K562 (cell line): Measurements from ENCODE around the gene RREB1. TPM values are rescaled to one million over a fixed set of nuclear protein-coding genes. Genes with fewer than 3 reads are reported as not detected.

Source experiments
- ATAC-seq: fragments of 200-7000 bp; cut with Tn5 transposase; 3 replicates; pipeline ENCODE4 v1.9.1; 2020; ENCODE audit warnings: moderate library complexity
- BruUV-seq: library from RNA; stranded (reverse); fragments of 400-500 nt; replicated peaks from 2 replicates; lab custom pipeline; 2021; lab: Mats Ljungman, UMichigan
- CTCF ChIA-PET: fragments of 300-600 bp; formaldehyde crosslinking; extraction: SDS; loops from one replicate; lab custom pipeline; 2021; ENCODE audit warnings: low intra/inter-chr PET ratio; lab: Yijun Ruan, JAX
- POLR2A ChIA-PET: fragments of 300-600, 350-650 bp; sonication (Branson Sonifier 250); formaldehyde crosslinking; extraction: SDS; loops from one replicate; lab custom pipeline; 2021; ENCODE audit warnings: antibody characterized with exemption, inconsistent platforms; lab: Yijun Ruan, JAX
- DNase-seq, 4 experiments: peaks; one replicate each; pipeline versions ENCODE4 v3.0.0 to v3.0.0-alpha.2; 2011 to 2018; ENCODE audit warnings: low spot score in 3 of 4, mixed read lengths in 3 of 4; ENCODE audit errors: extremely low read depth in 1 of 4
- FAIRE-seq: peaks from 2 replicates; lab custom pipeline; 2011; peaks lifted over from hg19 to GRCh38; lab: Jason Lieb, UNC
- H2AFZ ChIP-seq: 2 replicates; pipeline ENCODE4 v1.6.0; 2011; ENCODE audit warnings: low read depth, low read length, control low read depth, inconsistent platforms
- H3K27ac ChIP-seq: fragments of 200-600 bp; 3 replicates; pipeline ENCODE4 v1.8.0; 2011; ENCODE audit warnings: low read depth, mild to moderate bottlenecking, control low read depth, inconsistent platforms, low read length, moderate library complexity, mixed read lengths; ENCODE audit errors: extremely low read depth
- H3K27me3 ChIP-seq, 2 experiments: fragments of 300-600 bp in 1 of 2; 2 replicates in 1 of 2; 3 replicates in 1 of 2; pipeline versions ENCODE4 v1.6.0 to v1.8.0; 2011; ENCODE audit warnings: inconsistent platforms in 2 of 2, low read length in 2 of 2, mild to moderate bottlenecking in 1 of 2, mixed read lengths in 1 of 2, moderate library complexity in 1 of 2; ENCODE audit not compliant: control insufficient read depth in 2 of 2, insufficient read depth in 2 of 2
- H3K36me3 ChIP-seq: fragments of 300-600 bp; 3 replicates; pipeline ENCODE4 v1.8.0; 2011; ENCODE audit warnings: mild to moderate bottlenecking, low read length, inconsistent platforms; ENCODE audit not compliant: control insufficient read depth, insufficient read depth
- H3K4me1 ChIP-seq, 2 experiments: fragments of 200-600 bp in 1 of 2; replicated peaks in 1 of 2; 2 replicates in 1 of 2; 3 replicates in 1 of 2; pipeline versions ENCODE4 v1.5.1 to v1.8.0; 2011; ENCODE audit warnings: inconsistent platforms in 2 of 2, low read length in 2 of 2, mild to moderate bottlenecking in 1 of 2, mixed read lengths in 1 of 2, moderate library complexity in 1 of 2; ENCODE audit not compliant: control insufficient read depth in 2 of 2, insufficient read depth in 2 of 2
- H3K4me2 ChIP-seq: 2 replicates; pipeline ENCODE4 v1.6.1; 2011; ENCODE audit warnings: low read length, control low read depth, inconsistent platforms, mixed read lengths; ENCODE audit not compliant: insufficient read depth
- H3K4me3 ChIP-seq: fragments of 200-600 bp; sonication (generic), shearing (Covaris generic); 2 replicates; pipeline ENCODE4 v1.5.1; 2016; ENCODE audit warnings: control low read depth, inconsistent platforms
- H3K79me2 ChIP-seq: fragments of 200-600 bp; 3 replicates; pipeline ENCODE4 v1.8.0; 2011; ENCODE audit warnings: low read length, inconsistent platforms; ENCODE audit not compliant: control insufficient read depth, insufficient read depth
- H3K9ac ChIP-seq, 2 experiments: 2 replicates each; pipeline versions ENCODE4 v1.6.0 to v1.6.1; 2011; ENCODE audit warnings: low read depth in 2 of 2, low read length in 2 of 2, control low read depth in 1 of 2, inconsistent platforms in 1 of 2, mild to moderate bottlenecking in 1 of 2, mixed read lengths in 1 of 2; ENCODE audit not compliant: insufficient read depth in 1 of 2
- H3K9me1 ChIP-seq: one replicate; pipeline ENCODE4 v1.6.0; 2011; ENCODE audit warnings: inconsistent platforms, mild to moderate bottlenecking, low read length, moderate library complexity; ENCODE audit not compliant: control insufficient read depth, insufficient read depth
- H3K9me3 ChIP-seq: replicated peaks from 2 replicates; pipeline ENCODE4 v1.5.1; 2011; ENCODE audit warnings: low read depth, low read length, inconsistent platforms; ENCODE audit not compliant: control insufficient read depth, insufficient read depth
- H4K20me1 ChIP-seq: replicated peaks from 2 replicates; pipeline ENCODE4 v1.6.1; 2011; ENCODE audit warnings: low read length, inconsistent platforms, mixed read lengths; ENCODE audit not compliant: control insufficient read depth, insufficient read depth
- BHLHE40 ChIP-seq: IDR thresholded peaks from 2 replicates; pipeline ENCODE4 v1.6.1; 2011; ENCODE audit warnings: low read length, improper control_type of control experiment
- CXXC5 ChIP-seq: fragments of 250-450 bp; sonication (Bioruptor Pico); IDR thresholded peaks from 2 replicates; pipeline ENCODE4 v1.8.0; 2022; ENCODE audit warnings: inconsistent platforms, mild to moderate bottlenecking, moderate library complexity
- ETV5 ChIP-seq: sonication (generic); formaldehyde crosslinking; IDR thresholded peaks from 2 replicates; pipeline ENCODE4 v1.4.0; 2020; ENCODE audit warnings: low read depth, mild to moderate bottlenecking, missing genetic modification reagents
- ZNF121 ChIP-seq: sonication (generic); formaldehyde crosslinking; conservative IDR thresholded peaks from 2 replicates; pipeline ENCODE4 v1.8.0; 2022; ENCODE audit warnings: missing genetic modification reagents
- WGBS: fragments of 100-300 bp; shearing (Covaris generic); methylation state at CpG from one replicate; pipeline ENCODE4 v1.1.6; 2016; ENCODE audit warnings: low coverage, mixed read lengths; ENCODE audit not compliant: insufficient coverage; ENCODE audit errors: missing lambda C conversion rate; 5-methylcytosine and 5-hydroxymethylcytosine counted together
- in situ Hi-C: fragments of 300-500 bp; cut with MboI; formaldehyde crosslinking; loops from 4 replicates; pipeline ENCODE4 v1.15.0; 2018; ENCODE audit warnings: inconsistent platforms, mixed read lengths
- intact Hi-C: fragments of 100-400 bp; cut with micrococcal nuclease; formaldehyde crosslinking; loops from 2 replicates; pipeline ENCODE4 v1.14.2; 2022
- polyA plus RNA-seq, 8 experiments: library from polyadenylated mRNA; depleted of rRNA in 4 of 8; stranded (reverse) in 5 of 8; unstranded in 3 of 8; fragments of >200 nt; fragmentation: Nextera tagmentation in 2 of 8; fragmentation: Illumina TruSeq in 1 of 8; extraction: Ambion mirVana in 2 of 8; extraction: Trizol in 1 of 8; gene quantifications; 2 replicates each; pipeline versions ENCODE4 v1.2.1 to v1.2.3, GENCODE V29; 2011 to 2014; ENCODE audit warnings: inconsistent platforms in 1 of 8, missing spikeins in 1 of 8
- total RNA-seq, 7 experiments: library from RNA; depleted of rRNA in 6 of 7; stranded (reverse); fragments of >200 nt in 6 of 7; fragmentation: Illumina TruSeq in 2 of 7; extraction: Trizol in 2 of 7; gene quantifications; 2 replicates each; pipeline versions ENCODE4 v1.2.1 to v1.2.3, GENCODE V29; 2011 to 2021; ENCODE audit warnings: low replicate concordance in 1 of 7
- TF ChIP-seq, protein P1 (sequence below): fragments of 250-450 bp; sonication (Bioruptor Pico); IDR thresholded peaks from 2 replicates; pipeline ENCODE4 v1.4.0; 2020; ENCODE audit warnings: mild to moderate bottlenecking, moderate library complexity
- TF ChIP-seq, protein P2 (sequence below): fragments of 450-650 bp; conservative IDR thresholded peaks from 2 replicates; pipeline ENCODE4 v1.6.1; 2016; ENCODE audit warnings: missing genetic modification characterization, low read depth, mild to moderate bottlenecking, control low read depth, missing compliant biosample characterization
- TF ChIP-seq, protein P3 (sequence below): sonication (generic); formaldehyde crosslinking; IDR thresholded peaks from 2 replicates; pipeline ENCODE4 v1.8.1; 2023; ENCODE audit warnings: mild to moderate bottlenecking, missing genetic modification reagents
- TF ChIP-seq, protein P4 (sequence below): fragments of 250-450 bp; sonication (Bioruptor Pico); IDR thresholded peaks from 2 replicates; pipeline ENCODE4 v1.5.0; 2020; ENCODE audit warnings: mild to moderate bottlenecking

The RREB1 gene
- total and polyA plus RNA-seq, 9 of the 15 experiments (the other 6 are each of a cell fraction or from before 2014, with no cell fraction given), result 3.3 to 64.2 (median 19.3) TPM

DNA sequence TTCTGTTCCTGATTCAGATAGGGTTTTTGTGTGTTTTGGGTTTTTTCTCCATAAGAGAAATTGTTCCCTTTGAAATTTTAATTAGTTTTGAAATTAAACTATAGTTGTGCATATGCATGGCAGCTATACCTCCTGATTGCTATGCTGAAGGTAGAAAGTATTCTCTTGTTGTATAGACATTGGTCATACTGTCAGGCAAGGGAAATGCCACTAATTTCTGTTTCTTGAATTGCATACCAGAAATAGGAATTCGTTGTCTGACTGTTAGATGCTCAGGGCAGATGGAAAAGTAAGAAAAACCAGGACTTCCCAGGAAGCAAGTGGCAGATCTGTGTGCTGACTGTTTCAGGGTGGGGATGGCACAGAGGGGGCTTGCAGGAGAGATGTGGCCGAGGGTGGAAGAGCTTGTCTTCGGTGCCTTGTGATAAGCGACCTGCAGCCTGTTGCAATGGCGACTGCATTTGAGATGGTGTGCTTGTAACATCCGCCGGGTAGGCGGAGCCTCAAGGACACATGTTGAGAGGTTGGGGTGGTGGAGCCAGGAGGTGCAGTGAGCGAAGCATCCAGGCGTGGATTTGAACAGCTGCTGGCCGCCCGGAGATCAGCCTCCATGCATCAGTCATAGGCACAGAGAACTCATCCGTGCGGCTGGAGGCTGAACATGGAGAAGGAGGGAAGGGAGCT is 42.8 kb downstream of the RREB1 start (continued):
- TF ChIP-seq ZNF121 (CRISPR knock-in tag), result no peak
- TF ChIP-seq, protein P1, sequence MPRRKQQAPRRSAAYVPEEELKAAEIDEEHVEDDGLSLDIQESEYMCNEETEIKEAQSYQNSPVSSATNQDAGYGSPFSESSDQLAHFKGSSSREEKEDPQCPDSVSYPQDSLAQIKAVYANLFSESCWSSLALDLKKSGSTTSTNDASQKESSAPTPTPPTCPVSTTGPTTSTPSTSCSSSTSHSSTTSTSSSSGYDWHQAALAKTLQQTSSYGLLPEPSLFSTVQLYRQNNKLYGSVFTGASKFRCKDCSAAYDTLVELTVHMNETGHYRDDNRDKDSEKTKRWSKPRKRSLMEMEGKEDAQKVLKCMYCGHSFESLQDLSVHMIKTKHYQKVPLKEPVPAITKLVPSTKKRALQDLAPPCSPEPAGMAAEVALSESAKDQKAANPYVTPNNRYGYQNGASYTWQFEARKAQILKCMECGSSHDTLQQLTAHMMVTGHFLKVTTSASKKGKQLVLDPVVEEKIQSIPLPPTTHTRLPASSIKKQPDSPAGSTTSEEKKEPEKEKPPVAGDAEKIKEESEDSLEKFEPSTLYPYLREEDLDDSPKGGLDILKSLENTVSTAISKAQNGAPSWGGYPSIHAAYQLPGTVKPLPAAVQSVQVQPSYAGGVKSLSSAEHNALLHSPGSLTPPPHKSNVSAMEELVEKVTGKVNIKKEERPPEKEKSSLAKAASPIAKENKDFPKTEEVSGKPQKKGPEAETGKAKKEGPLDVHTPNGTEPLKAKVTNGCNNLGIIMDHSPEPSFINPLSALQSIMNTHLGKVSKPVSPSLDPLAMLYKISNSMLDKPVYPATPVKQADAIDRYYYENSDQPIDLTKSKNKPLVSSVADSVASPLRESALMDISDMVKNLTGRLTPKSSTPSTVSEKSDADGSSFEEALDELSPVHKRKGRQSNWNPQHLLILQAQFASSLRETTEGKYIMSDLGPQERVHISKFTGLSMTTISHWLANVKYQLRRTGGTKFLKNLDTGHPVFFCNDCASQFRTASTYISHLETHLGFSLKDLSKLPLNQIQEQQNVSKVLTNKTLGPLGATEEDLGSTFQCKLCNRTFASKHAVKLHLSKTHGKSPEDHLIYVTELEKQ (CRISPR knock-in tag), result no peak
- TF ChIP-seq, protein P2, sequence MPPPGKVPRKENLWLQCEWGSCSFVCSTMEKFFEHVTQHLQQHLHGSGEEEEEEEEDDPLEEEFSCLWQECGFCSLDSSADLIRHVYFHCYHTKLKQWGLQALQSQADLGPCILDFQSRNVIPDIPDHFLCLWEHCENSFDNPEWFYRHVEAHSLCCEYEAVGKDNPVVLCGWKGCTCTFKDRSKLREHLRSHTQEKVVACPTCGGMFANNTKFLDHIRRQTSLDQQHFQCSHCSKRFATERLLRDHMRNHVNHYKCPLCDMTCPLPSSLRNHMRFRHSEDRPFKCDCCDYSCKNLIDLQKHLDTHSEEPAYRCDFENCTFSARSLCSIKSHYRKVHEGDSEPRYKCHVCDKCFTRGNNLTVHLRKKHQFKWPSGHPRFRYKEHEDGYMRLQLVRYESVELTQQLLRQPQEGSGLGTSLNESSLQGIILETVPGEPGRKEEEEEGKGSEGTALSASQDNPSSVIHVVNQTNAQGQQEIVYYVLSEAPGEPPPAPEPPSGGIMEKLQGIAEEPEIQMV (tag), result no peak
- TF ChIP-seq, all 486 proteins: peak for 107

DNA sequence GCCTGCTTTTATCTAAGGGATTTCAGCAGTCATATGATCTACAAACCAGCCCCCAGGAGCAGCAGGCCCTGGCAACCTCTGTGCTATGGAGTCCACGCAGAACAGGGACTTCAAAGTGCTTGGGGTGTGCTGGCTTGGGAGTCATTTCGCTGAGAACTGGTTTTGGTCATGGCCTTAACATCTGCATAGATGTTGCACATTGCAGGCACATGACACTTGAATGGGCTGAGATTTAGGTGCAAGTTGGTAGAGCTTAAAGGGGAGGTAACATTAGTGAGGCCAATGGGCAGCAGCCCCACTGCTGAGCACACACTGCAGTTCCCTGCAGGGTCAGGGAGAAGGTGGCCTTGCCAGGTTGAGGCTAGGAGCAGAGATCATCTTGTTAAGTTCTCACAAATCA is 43.6 kb downstream of the RREB1 start:
- no peak overlapping the region for H2AFZ ChIP-seq
- peaks cover 100% of the 10 kb centered on the region for H3K79me2 ChIP-seq
- no peak for FAIRE-seq
- peak; percentile 8 for ATAC-seq
- intact Hi-C loops (loop anchor here (5.0 kb wide), 1 partner anchor 46 kb away; no protein-coding TSS in a partner anchor), in situ Hi-C loops (no loop called here)
- H3K4me2 ChIP-seq, result peak overlapping the region; percentile 85
- no peaks in the 10 kb centered on the region; the same call in 1 of the 2 replicates for H4K20me1 ChIP-seq
- no peaks in the 10 kb centered on the region for H3K27me3 ChIP-seq
- DNase-seq, result peak in 1 of 4 experiments; percentile 34
- peaks cover 42 to 83% of the 10 kb centered on the region in 2 experiments for H3K4me1 ChIP-seq
- H3K9me3 ChIP-seq, result no peaks in the 10 kb centered on the region
- ChIA-PET POLR2A (interaction anchor here (0.9 to 3.1 kb wide), 8 partner anchors 9 to 47 kb away, joined by 3 to 18 read pairs (median 6); no protein-coding TSS in a partner anchor), CTCF (no interaction called here)
- no peaks in the 10 kb centered on the region for H3K9me1 ChIP-seq
- H3K36me3 ChIP-seq, result peaks cover 60% of the 10 kb centered on the region
- BruUV-seq, result no TSS peak
- peak overlapping the region; percentile 57 to 69; a peak in 2 of 4 replicates for H3K9ac ChIP-seq
- peak overlapping the region; percentile 71 for H3K27ac ChIP-seq
- H3K4me3 ChIP-seq, result no peak overlapping the region
- 25% methylated on average over 2 of the region's 2 CpGs for WGBS
- TF ChIP-seq ETV5, result no peak
- TF ChIP-seq BHLHE40, result 0 out of 2 replicates have a peak, but pooled peaks have one; percentile 18
- TF ChIP-seq, protein P3, sequence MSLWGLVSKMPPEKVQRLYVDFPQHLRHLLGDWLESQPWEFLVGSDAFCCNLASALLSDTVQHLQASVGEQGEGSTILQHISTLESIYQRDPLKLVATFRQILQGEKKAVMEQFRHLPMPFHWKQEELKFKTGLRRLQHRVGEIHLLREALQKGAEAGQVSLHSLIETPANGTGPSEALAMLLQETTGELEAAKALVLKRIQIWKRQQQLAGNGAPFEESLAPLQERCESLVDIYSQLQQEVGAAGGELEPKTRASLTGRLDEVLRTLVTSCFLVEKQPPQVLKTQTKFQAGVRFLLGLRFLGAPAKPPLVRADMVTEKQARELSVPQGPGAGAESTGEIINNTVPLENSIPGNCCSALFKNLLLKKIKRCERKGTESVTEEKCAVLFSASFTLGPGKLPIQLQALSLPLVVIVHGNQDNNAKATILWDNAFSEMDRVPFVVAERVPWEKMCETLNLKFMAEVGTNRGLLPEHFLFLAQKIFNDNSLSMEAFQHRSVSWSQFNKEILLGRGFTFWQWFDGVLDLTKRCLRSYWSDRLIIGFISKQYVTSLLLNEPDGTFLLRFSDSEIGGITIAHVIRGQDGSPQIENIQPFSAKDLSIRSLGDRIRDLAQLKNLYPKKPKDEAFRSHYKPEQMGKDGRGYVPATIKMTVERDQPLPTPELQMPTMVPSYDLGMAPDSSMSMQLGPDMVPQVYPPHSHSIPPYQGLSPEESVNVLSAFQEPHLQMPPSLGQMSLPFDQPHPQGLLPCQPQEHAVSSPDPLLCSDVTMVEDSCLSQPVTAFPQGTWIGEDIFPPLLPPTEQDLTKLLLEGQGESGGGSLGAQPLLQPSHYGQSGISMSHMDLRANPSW, result 0 out of 2 replicates have a peak, but pooled peaks have one; percentile 43
- TF ChIP-seq CXXC5 (CRISPR knock-in tag), result peak; percentile 23; the same call in 1 of the 2 replicates
- TF ChIP-seq, protein P4, sequence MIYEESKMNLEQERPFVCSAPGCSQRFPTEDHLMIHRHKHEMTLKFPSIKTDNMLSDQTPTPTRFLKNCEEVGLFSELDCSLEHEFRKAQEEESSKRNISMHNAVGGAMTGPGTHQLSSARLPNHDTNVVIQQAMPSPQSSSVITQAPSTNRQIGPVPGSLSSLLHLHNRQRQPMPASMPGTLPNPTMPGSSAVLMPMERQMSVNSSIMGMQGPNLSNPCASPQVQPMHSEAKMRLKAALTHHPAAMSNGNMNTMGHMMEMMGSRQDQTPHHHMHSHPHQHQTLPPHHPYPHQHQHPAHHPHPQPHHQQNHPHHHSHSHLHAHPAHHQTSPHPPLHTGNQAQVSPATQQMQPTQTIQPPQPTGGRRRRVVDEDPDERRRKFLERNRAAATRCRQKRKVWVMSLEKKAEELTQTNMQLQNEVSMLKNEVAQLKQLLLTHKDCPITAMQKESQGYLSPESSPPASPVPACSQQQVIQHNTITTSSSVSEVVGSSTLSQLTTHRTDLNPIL, result no peak
